ENCODE results near the gene DAPL1.

DAPL1 gene

DNA sequence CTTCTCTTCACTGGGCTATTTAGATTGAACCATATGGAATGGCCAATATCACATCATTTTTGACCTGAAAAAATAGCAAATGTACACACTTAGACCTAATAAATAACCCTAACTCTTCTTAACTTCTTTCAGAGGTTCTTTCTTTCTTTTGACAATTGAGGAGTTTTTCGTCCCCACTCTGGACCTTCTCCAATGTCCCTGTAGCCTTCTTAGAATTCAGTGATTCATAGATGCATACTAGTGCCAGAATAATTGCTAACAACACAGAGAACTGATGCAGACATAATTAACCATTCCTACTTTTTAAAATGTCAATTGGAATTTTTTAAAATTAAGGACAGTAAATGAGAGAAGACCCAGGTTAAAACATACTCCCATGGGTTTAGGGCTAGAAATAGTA is 20.0 kb downstream of the DAPL1 start:
- H2AFZ ChIP-seq (ENCODE audit: low read length): no peak overlapping the region

GRCh38 chr2:158815658-158816057 is 20.5 kb downstream of the DAPL1 start:
- no peaks in the 10 kb centered on the region for H3F3A ChIP-seq (ENCODE audit: insufficient read depth, low read length)
- no peak overlapping the region for H3K27ac ChIP-seq (ENCODE audit: low read length)
- no peaks in the 10 kb centered on the region for H3K36me3 ChIP-seq (replicated peaks; ENCODE audit: insufficient read depth, low read length)
- H3K4me2 ChIP-seq (ENCODE audit: low read depth, low read length): no peak overlapping the region
- H2AFZ ChIP-seq (ENCODE audit: low read length): no peak overlapping the region
- DNase-seq: no peak
- H4K20me1 ChIP-seq (ENCODE audit: insufficient read depth, low read length): no peaks in the 10 kb centered on the region
- H3K9me3 ChIP-seq (replicated peaks; ENCODE audit: insufficient read depth, low read length): no peaks in the 10 kb centered on the region
- no peaks in the 10 kb centered on the region for H3K9me2 ChIP-seq (replicated peaks; ENCODE audit: insufficient read depth, low read length)
- TF ChIP-seq EZH2phosphoT487 (IDR thresholded peaks at IDR 0.05; ENCODE audit: low read length) (no peak), CTCF (IDR thresholded peaks at IDR 0.05; ENCODE audit: low read length) (no peak), EZH2 (optimal IDR thresholded peaks at IDR 0.05; ENCODE audit: low read depth, low read length) (no peak)
- no peak overlapping the region for H3K4me3 ChIP-seq (ENCODE audit: low read length)
- H3K27me3 ChIP-seq (replicated peaks; ENCODE audit: insufficient read depth, low read length): no peaks in the 10 kb centered on the region
- H3K9ac ChIP-seq (ENCODE audit: low read length): no peak overlapping the region
- no peaks in the 10 kb centered on the region for H3K79me2 ChIP-seq (ENCODE audit: low read length)
- no peaks in the 10 kb centered on the region for H3K4me1 ChIP-seq (ENCODE audit: low read length)

More for the DNA sequence above, 20.0 kb downstream of the DAPL1 start:
- H3K4me2 ChIP-seq (ENCODE audit: low read depth, low read length): no peak overlapping the region
- H3F3A ChIP-seq (ENCODE audit: insufficient read depth, low read length): no peaks in the 10 kb centered on the region
- H3K4me1 ChIP-seq (ENCODE audit: low read length): no peaks in the 10 kb centered on the region
- H3K9ac ChIP-seq (ENCODE audit: low read length): no peak overlapping the region
- TF ChIP-seq EZH2 (optimal IDR thresholded peaks at IDR 0.05; ENCODE audit: low read depth, low read length): no peak
- TF ChIP-seq CTCF (IDR thresholded peaks at IDR 0.05; ENCODE audit: low read length): no peak
- no peak for TF ChIP-seq EZH2phosphoT487 (IDR thresholded peaks at IDR 0.05; ENCODE audit: low read length)
- no peaks in the 10 kb centered on the region for H3K36me3 ChIP-seq (replicated peaks; ENCODE audit: insufficient read depth, low read length)
- no peak overlapping the region for H3K27ac ChIP-seq (ENCODE audit: low read length)
- no peaks in the 10 kb centered on the region for H3K9me3 ChIP-seq (replicated peaks; ENCODE audit: insufficient read depth, low read length)
- H3K79me2 ChIP-seq (ENCODE audit: low read length): no peaks in the 10 kb centered on the region
- H3K9me2 ChIP-seq (replicated peaks; ENCODE audit: insufficient read depth, low read length): no peaks in the 10 kb centered on the region
- no peaks in the 10 kb centered on the region for H3K27me3 ChIP-seq (replicated peaks; ENCODE audit: insufficient read depth, low read length)
- H4K20me1 ChIP-seq (ENCODE audit: insufficient read depth, low read length): no peaks in the 10 kb centered on the region
- no peak for DNase-seq
- no peak overlapping the region for H3K4me3 ChIP-seq (ENCODE audit: low read length)

DNA sequence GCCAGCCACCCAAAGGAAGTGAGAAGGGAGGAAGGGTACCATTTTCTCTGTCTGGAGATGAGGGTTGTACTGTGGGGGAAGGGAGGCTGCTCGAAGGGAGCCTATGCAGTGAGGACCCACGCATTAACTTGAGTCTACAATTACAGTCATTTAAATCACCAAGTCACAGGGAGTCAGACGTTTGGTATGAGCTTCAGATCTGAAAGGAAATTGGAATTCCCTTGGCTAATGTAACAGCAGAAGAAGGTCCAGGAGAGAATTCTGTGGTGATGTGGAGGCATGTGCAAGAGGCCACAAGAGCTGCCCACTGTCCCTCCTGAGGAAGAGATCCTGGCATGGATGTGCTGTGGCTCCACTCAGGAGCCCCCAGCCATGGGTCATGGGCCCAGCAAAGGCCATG is 22.5 kb downstream of the DAPL1 start:
- no peaks in the 10 kb centered on the region for H3K27me3 ChIP-seq (replicated peaks; ENCODE audit: insufficient read depth, low read length)
- no peak overlapping the region for H3K4me3 ChIP-seq (ENCODE audit: low read length)
- H2AFZ ChIP-seq (ENCODE audit: low read length): no peak overlapping the region

More for the DNA sequence above, 22.5 kb downstream of the DAPL1 start:
- no peak overlapping the region for H3K9ac ChIP-seq (ENCODE audit: low read length)
- DNase-seq: no peak
- H3F3A ChIP-seq (ENCODE audit: insufficient read depth, low read length): no peaks in the 10 kb centered on the region
- H3K9me3 ChIP-seq (replicated peaks; ENCODE audit: insufficient read depth, low read length): no peaks in the 10 kb centered on the region
- no peaks in the 10 kb centered on the region for H4K20me1 ChIP-seq (ENCODE audit: insufficient read depth, low read length)
- TF ChIP-seq CTCF (IDR thresholded peaks at IDR 0.05; ENCODE audit: low read length) (no peak), EZH2phosphoT487 (IDR thresholded peaks at IDR 0.05; ENCODE audit: low read length) (no peak), EZH2 (optimal IDR thresholded peaks at IDR 0.05; ENCODE audit: low read depth, low read length) (no peak)
- H3K9me2 ChIP-seq (replicated peaks; ENCODE audit: insufficient read depth, low read length): no peaks in the 10 kb centered on the region
- H3K79me2 ChIP-seq (ENCODE audit: low read length): no peaks in the 10 kb centered on the region
- H3K4me1 ChIP-seq (ENCODE audit: low read length): no peaks in the 10 kb centered on the region
- H3K4me2 ChIP-seq (ENCODE audit: low read depth, low read length): no peak overlapping the region
- no peak overlapping the region for H3K27ac ChIP-seq (ENCODE audit: low read length)
- no peaks in the 10 kb centered on the region for H3K36me3 ChIP-seq (replicated peaks; ENCODE audit: insufficient read depth, low read length)

Measured in MM.1S (cell line).